Effector memory CD8-positive, alpha-beta T cell (primary cell): ENCODE measurements around the gene HAUS3.
A peak's percentile ranks its signal among the peaks of the same experiment; 100 is the strongest.

Experiments used
- ATAC-seq: fragments of 150-1000 bp; cut with Tn5 transposase; replicated peaks from 2 replicates; pipeline ENCODE4 v1.10.0; 2021; ENCODE audit warnings: mild to moderate bottlenecking, moderate library complexity
- DNase-seq, 3 experiments: peaks; one replicate each; pipeline ENCODE4 v3.0.0; 2021
- H3K27ac Mint-ChIP-seq, 2 donors: one replicate each; pipeline ENCODE4 v1.8.0; 2022; ENCODE audit warnings: mild to moderate bottlenecking in 2 of 2, mixed read lengths in 2 of 2, moderate library complexity in 2 of 2
- H3K27me3 Mint-ChIP-seq, 2 donors: one replicate each; pipeline ENCODE4 v1.8.0; 2022; ENCODE audit warnings: mixed read lengths in 2 of 2
- H3K36me3 Mint-ChIP-seq: one replicate; pipeline ENCODE4 v1.8.0; 2022; ENCODE audit warnings: mild to moderate bottlenecking, moderate library complexity, mixed read lengths; ENCODE audit not compliant: insufficient read depth
- H3K4me1 Mint-ChIP-seq, 2 donors: one replicate each; pipeline ENCODE4 v1.8.0; 2022; ENCODE audit warnings: low read depth in 2 of 2, mixed read lengths in 2 of 2
- H3K4me3 Mint-ChIP-seq, 2 donors: one replicate each; pipeline ENCODE4 v1.8.0; 2022; ENCODE audit warnings: mild to moderate bottlenecking in 2 of 2, mixed read lengths in 2 of 2, moderate library complexity in 2 of 2
- H3K9me3 Mint-ChIP-seq, 2 donors: one replicate each; pipeline ENCODE4 v1.8.0; 2022; ENCODE audit warnings: mixed read lengths in 2 of 2

HAUS3 gene

GRCh38 chr4:2256781-2257191 is 14.9 kb upstream of the HAUS3 start:
- DNase-seq: no peak
- H3K36me3 Mint-ChIP-seq: peaks cover 89% of the 10 kb centered on the region

GRCh38 chr4:2256156-2256731 is 14.3 kb upstream of the HAUS3 start:
- DNase-seq (no peak), ATAC-seq (no peak)
- H3K4me1 Mint-ChIP-seq: peaks cover 16 to 19% of the 10 kb centered on the region in 2 donors
- H3K36me3 Mint-ChIP-seq: peaks cover 94% of the 10 kb centered on the region
- H3K27me3 Mint-ChIP-seq: no peaks in the 10 kb centered on the region
- no peaks in the 10 kb centered on the region for H3K9me3 Mint-ChIP-seq
- H3K27ac Mint-ChIP-seq: peak overlapping the region in 1 of 2 donors; percentile 93
- H3K4me3 Mint-ChIP-seq: peak overlapping the region in 1 of 2 donors; percentile 10

More at GRCh38 chr4:2256781-2257191, 14.9 kb upstream of the HAUS3 start:
- no peaks in the 10 kb centered on the region for H3K9me3 Mint-ChIP-seq
- no peak overlapping the region for H3K4me3 Mint-ChIP-seq
- ATAC-seq: no peak
- H3K27ac Mint-ChIP-seq: peak overlapping the region in 1 of 2 donors; percentile 93
- no peaks in the 10 kb centered on the region for H3K27me3 Mint-ChIP-seq
- H3K4me1 Mint-ChIP-seq: peaks cover 16 to 17% of the 10 kb centered on the region in 2 donors

- no peaks in the 10 kb centered on the region for H3K9me3 Mint-ChIP-seq
- ATAC-seq (no peak), DNase-seq (no peak)
- H3K27ac Mint-ChIP-seq: peak overlapping the region in 1 of 2 donors; percentile 93
- H3K4me3 Mint-ChIP-seq: no peak overlapping the region
- peaks cover 93% of the 10 kb centered on the region for H3K36me3 Mint-ChIP-seq
- no peaks in the 10 kb centered on the region for H3K27me3 Mint-ChIP-seq
- peaks cover 16 to 19% of the 10 kb centered on the region in 2 donors for H3K4me1 Mint-ChIP-seq
These were observed 13.7 kb upstream of the HAUS3 start for GRCh38 chr4:2255501-2256155.

GRCh38 chr4:2254665-2255500 is 13.0 kb upstream of the HAUS3 start:
- H3K27me3 Mint-ChIP-seq: no peaks in the 10 kb centered on the region
- H3K27ac Mint-ChIP-seq: peak overlapping the region; percentile 76 to 93
- no peaks in the 10 kb centered on the region for H3K9me3 Mint-ChIP-seq
- H3K4me1 Mint-ChIP-seq: peaks cover 16 to 19% of the 10 kb centered on the region in 2 donors
- H3K36me3 Mint-ChIP-seq: peaks cover 96% of the 10 kb centered on the region
- DNase-seq: no peak
- no peak for ATAC-seq
- peak overlapping the region in 1 of 2 donors; percentile 33 for H3K4me3 Mint-ChIP-seq

DNA sequence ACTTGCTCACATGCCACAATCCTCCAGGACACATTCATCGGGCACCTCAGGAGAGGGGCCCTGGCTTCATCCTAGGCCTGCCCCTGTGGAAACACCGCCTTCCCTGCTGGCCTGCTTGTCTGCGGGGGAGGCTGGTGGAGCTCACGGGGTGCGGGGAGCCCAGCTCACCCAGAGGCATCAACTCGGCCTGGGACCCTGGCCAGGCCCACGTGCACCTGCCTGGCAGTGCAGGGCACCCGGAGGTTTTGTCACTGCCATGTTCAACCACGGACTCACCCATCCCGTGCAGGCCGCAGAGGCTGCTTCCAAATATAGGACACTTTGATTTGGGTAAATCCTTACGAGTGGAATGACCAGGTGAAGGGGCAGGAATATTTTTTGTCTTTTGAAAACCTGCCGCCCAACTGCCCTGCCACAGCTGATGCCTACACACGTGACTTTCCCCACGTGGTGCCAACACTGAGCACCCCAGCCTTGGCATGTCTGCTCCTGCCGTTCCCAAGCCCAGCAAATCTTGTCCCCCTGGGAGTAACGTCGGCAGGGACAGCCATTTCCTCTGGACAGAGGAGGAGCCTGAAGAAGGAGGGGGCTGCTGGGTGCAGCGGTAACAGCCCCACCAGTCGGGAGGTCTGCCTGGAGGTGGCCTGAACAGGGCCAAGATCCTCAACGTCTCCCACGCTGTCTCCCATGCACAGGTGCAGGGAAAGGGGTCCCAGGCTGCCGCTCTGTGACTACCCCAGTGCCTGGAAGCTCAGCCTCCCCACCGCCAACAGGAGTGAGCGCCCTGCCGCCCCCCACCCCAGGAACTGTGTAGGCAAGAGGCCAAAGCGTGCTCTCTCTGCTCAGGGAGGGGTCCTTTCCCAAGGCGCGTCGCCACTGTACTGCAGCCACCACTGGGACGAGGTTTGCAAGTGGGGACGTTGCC is 11.5 kb upstream of the HAUS3 start:
- no peak for DNase-seq
- ATAC-seq: no peak
- Mint-ChIP-seq H3K4me3 (peak overlapping the region in 1 of 2 donors; percentile 19), H3K27ac (peak overlapping the region; percentile 76 to 93), H3K4me1 (peaks cover 16% of the 10 kb centered on the region in 2 donors), H3K9me3 (no peaks in the 10 kb centered on the region), H3K36me3 (peaks cover 96% of the 10 kb centered on the region), H3K27me3 (no peaks in the 10 kb centered on the region)

DNA sequence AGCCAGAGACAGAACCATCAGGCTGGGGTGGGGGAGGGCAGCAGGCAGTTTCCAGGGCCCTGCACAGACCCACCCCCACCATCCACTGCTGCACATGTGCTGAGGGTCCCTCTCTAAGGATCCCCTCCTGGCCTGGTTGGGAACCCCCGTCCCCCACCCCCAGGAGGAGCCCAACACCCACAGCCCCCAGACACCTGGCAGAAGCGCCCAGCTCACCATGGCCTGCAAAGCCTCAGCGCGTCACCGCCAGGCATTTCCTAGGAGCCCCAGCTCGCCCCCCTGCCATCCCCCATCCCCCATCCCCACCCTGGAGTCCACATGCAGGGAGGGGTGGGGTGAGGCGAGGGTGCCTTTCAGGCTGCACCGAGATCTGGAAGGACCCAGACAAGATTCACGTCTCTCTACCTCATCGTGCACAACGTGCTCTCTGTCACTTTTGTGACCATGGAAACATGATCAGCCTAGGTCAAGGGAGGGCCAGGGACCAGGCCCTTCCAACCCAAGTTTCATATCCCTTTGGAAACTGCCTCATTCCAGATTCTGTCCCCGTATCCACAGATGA is 10.7 kb upstream of the HAUS3 start:
- H3K4me3 Mint-ChIP-seq: peak overlapping the region in 1 of 2 donors; percentile 19
- H3K36me3 Mint-ChIP-seq: peaks cover 97% of the 10 kb centered on the region
- H3K4me1 Mint-ChIP-seq: peaks cover 16% of the 10 kb centered on the region in 2 donors
- H3K27ac Mint-ChIP-seq: peak overlapping the region; percentile 76 to 93
- DNase-seq (no peak), ATAC-seq (no peak)
- H3K9me3 Mint-ChIP-seq: no peaks in the 10 kb centered on the region
- no peaks in the 10 kb centered on the region for H3K27me3 Mint-ChIP-seq

GRCh38 chr4:2251795-2252529 is 10.0 kb upstream of the HAUS3 start:
- peaks cover 13 to 15% of the 10 kb centered on the region in 2 donors for H3K4me1 Mint-ChIP-seq
- no peak for DNase-seq
- peak overlapping the region in 1 of 2 donors; percentile 36 for H3K4me3 Mint-ChIP-seq
- H3K27ac Mint-ChIP-seq: peak overlapping the region in 1 of 2 donors; percentile 93
- H3K27me3 Mint-ChIP-seq: no peaks in the 10 kb centered on the region
- ATAC-seq: no peak
- peaks cover 96% of the 10 kb centered on the region for H3K36me3 Mint-ChIP-seq
- H3K9me3 Mint-ChIP-seq: no peaks in the 10 kb centered on the region

- H3K4me1 Mint-ChIP-seq: peaks cover 9 to 10% of the 10 kb centered on the region in 2 donors
- H3K36me3 Mint-ChIP-seq: peaks cover 96% of the 10 kb centered on the region
- H3K4me3 Mint-ChIP-seq: peak overlapping the region in 1 of 2 donors; percentile 21
- DNase-seq (no peak), ATAC-seq (no peak)
- H3K9me3 Mint-ChIP-seq: no peaks in the 10 kb centered on the region
- H3K27ac Mint-ChIP-seq: peak overlapping the region in 1 of 2 donors; percentile 93
- no peaks in the 10 kb centered on the region for H3K27me3 Mint-ChIP-seq
These were observed 9.3 kb upstream of the HAUS3 start for GRCh38 chr4:2251073-2251794.

DNA sequence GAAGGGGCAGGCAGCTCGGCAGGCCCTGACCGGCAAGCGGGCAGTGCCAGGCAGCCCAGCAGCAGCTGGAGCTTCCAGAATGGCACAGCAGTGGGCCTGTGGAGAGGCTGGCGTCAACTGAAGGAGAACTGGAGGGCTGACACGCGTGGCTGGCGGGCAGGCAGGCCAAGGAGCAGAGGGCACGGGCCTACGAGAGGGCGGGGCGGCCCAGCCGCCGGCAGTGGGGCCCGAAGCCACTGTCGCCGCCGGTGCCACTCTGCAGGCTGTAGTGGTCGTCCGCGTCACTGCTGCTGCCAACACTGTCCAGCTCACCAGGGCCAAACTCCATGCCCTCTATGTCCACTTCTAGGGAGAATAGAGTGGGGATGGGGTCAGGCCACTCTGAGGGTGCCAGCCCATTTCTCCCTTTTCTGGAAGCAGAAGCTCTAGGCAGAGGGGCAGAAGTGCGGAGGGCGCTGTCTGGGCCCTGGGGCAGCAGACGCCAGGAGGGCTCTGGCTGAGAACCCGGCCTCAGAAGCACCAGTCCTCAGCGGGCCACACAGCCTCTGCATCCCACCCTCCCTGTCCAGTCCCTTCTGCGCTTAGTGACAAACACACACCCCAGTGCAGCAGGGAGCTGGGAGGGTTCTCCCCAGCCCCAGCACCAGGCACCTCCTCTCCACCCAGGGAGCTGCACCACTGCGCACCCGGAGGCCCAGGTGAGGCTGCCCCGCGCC is 8.6 kb upstream of the HAUS3 start:
- no peak for DNase-seq
- peak overlapping the region in 1 of 2 donors; percentile 93 for H3K27ac Mint-ChIP-seq
- no peak for ATAC-seq
- H3K9me3 Mint-ChIP-seq: no peaks in the 10 kb centered on the region
- H3K36me3 Mint-ChIP-seq: peaks cover 95% of the 10 kb centered on the region
- H3K27me3 Mint-ChIP-seq: no peaks in the 10 kb centered on the region
- peaks cover 10% of the 10 kb centered on the region in 2 donors for H3K4me1 Mint-ChIP-seq
- peak overlapping the region in 1 of 2 donors; percentile 33 for H3K4me3 Mint-ChIP-seq

GRCh38 chr4:2249526-2250356 is 7.8 kb upstream of the HAUS3 start:
- Mint-ChIP-seq H3K27ac (peak overlapping the region in 1 of 2 donors; percentile 59), H3K27me3 (no peaks in the 10 kb centered on the region), H3K36me3 (peaks cover 93% of the 10 kb centered on the region), H3K4me1 (peaks cover 6 to 11% of the 10 kb centered on the region in 2 donors), H3K4me3 (peak overlapping the region in 1 of 2 donors; percentile 33), H3K9me3 (no peaks in the 10 kb centered on the region)
- ATAC-seq (no peak), DNase-seq (peak in 1 of 3 experiments; percentile 0)
